Stimulated activated CD4-positive, alpha-beta T cell treated with anti-CD3 and anti-CD28 coated beads, Interleukin-12 subunit alpha, Interleukin-12 subunit beta, amount 100 ng/mL, for 4 hours (primary cell): ENCODE measurements around the gene PLEKHA5.
A peak's percentile ranks its signal among the peaks of the same experiment; 100 is the strongest.
"Not testable (repeated sequence)": the region's sequence is repeated elsewhere in the genome, so short reads cannot be mapped to it uniquely, and the experiment has no call there.

Experiments used
- DNase-seq: peaks from one replicate; pipeline ENCODE4 v3.0.0-alpha.2; 2020

Gene PLEKHA5

DNA sequence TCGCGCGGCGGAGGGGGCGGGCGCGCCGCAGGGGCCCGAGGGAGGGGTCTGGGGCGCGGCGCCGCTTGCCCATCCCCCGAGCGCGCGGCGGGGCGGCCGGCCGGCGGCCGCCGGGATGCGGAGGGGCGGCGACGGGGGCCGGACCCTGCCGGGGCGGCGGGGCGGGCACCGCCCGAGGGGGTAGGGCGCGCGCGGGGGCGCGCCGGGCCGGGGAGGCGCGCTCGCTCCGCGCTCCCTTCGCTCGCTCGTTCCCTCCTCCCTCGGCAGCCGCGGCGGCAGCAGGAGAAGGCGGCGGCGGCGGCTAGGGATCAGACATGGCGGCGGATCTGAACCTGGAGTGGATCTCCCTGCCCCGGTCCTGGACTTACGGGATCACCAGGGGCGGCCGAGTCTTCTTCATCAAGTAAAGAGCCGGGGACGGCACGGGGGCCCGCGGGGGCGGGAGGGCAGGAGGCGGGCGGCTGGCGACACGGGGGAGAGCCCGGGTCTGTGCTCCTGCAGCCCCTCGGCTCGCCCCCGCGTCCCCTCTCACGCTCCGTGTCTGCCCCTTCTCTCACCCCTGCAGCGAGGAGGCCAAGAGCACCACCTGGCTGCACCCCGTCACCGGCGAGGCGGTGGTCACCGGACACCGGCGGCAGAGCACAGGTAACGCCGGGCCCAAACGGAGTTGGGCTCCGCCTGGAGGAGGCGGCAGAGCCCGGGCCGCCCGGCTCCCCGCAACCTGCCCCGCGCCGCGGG is at the start of gene PLEKHA5:
Gene PLEKHA5, plus strand, starts transcription at position 248 of the 738 bp plus-strand sequence. Its CDS starts 67 bp downstream, at position 315.
- DNase-seq = peak; percentile 11

GRCh38 chr12:19080918-19081317 is 48.6 kb upstream of the PLEKHA5 start:
- DNase-seq = no peak

- DNase-seq = no peak
Observed at GRCh38 chr12:19082365-19082911, 47.1 kb upstream of the PLEKHA5 start.

DNA sequence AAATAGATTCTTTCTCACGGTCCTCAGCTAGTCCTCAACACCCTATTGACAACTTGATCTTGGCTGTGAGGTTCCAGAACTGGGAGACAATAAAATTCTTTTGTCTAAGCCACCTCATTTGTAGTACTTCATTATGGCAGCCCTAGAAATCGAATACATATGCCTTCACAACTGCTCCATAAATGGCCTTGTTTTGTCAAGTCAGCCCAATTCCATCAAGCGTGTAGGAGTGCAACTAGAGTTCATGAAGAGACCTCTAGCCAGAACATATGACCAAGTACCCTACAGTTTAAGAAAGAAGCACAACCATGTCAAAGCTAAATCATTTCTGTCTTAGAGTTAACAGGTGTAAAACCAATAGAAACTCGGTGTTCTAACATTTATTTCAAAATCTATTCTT is 45.0 kb upstream of the PLEKHA5 start:
- no peak for DNase-seq

- DNase-seq = no peak
Observed at GRCh38 chr12:19085090-19085489, 44.4 kb upstream of the PLEKHA5 start.

GRCh38 chr12:19088606-19089005 is 40.9 kb upstream of the PLEKHA5 start:
- no peak for DNase-seq

- not testable (repeated sequence) for DNase-seq
Observed at GRCh38 chr12:19092482-19092881, 37.1 kb upstream of the PLEKHA5 start.

- no peak for DNase-seq
Observed at GRCh38 chr12:19093218-19093617, 36.3 kb upstream of the PLEKHA5 start.

GRCh38 chr12:19095331-19095730 is 34.2 kb upstream of the PLEKHA5 start:
- no peak for DNase-seq

DNA sequence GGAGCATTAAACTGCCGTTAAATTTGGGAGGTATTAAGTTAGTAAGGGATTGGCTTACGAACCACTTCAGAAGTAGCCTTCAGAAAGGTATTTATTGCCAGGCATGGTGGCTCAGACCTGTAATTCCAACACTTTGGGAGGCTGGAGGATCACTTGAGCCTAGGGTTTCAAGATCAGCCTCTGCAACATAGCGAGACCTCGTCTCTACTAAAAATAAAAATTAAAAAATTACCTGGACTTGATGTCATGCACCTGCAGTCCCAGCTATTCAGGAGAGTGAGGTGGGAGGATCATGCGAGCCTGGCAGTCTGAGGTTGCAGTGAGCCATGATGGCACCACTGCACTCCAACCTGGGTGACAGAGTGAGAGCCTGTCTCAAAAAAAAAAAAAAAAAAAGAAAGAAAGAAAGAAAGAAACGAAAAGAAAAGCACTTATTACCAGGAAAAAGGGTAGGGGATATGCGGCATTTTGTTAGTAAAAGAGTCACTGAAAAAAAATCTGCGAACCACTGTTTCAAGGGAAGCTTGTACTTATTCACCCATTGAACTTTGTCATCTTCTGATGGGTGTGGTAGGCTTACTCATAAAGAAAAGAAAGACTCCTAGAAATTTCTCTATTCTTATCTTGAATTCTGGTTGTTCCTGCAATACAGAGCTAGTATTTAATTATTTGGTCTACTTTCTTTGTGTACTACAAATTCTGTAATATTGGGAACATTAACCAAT is 33.6 kb upstream of the PLEKHA5 start:
- no peak for DNase-seq

DNA sequence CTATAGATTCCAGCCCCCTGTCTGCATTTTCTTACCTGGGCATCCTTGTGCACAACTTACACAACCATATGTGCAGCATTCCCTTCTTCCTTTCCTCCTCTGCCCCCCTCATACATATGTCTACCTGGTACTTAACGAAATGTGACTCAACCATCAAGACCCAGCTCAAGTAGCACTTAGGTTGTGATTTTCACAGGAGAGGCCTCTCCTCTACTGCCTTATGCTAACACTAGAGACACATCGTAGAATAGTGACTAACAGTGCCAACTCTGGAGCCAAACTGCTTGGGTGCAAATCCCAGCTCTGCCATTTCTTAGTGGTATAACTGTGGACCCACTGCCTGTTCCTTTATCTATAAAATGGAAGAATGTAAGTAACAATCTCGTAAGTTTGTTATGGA is 24.1 kb upstream of the PLEKHA5 start:
- DNase-seq = no peak

GRCh38 chr12:19107750-19108149 is 21.8 kb upstream of the PLEKHA5 start:
- no peak for DNase-seq

DNA sequence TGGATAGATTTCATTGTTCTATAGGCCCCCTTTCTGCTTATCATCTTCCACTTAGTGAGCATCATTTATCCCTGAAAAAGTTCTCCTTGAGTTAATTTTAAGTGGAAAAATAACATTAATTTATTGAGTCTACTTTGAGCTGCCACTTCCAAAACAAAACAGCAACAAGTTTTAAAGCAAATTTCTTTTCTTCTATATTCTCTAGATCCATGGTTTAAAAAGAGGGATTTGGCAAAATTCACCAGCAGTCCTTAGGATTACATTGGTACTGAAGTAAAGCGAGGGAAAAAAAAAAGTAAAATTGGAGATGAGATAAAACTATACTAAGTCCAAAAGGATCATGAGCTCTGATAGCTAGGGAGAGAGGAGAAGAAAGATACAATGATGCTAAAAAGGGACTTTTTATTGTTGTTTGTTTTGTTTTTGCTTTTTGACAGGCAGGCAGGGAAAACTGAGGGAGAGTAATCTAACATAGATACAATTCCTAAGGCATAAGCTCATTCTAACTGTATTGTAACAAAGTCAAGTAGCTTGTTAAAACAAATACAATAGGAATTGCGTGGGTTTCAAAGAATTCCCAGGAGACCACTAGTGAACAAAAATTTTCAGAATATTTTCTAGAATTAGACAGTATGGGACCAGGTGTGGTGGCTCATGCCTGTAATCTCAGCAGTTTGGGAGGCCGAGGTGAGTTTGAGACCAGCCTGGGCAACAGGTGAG is 19.2 kb upstream of the PLEKHA5 start:
- DNase-seq = no peak

DNA sequence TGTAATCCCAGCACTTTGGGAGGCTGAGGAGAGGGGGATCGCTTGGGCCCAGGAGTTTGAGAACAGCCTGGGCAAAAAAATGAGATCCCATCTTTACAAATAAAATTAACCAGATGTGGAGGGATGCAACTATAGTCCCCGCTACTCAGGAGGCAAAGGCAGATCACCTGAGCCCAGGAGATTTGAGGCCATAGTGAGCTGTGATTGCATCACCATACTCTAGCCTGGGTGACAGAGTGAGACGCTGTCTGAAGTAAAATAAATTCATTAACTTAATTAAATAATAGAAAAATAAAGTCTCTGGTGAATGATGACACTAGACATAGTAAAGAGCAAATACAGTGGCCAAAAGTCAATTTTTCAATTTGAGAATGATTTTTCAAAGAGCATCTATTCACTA is 16.1 kb upstream of the PLEKHA5 start:
- no peak for DNase-seq

DNA sequence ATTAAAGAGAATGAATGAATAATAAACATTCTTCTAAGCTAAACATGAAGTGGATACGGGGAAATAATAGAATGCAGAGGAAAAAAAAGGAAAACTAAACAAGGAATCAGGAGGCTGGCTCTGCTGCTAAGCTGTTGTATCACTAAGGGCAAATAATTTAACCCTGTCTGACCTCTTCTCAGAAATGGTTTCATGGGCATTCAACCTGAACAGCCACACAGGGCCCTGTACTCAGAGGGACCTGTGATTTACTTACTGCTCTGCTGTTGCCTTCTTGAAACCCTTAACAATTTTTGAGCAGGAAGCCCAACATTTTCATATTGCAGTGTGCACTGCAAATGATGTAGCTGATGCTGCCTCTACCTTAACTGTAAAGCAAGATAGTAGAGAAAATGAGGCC is 14.2 kb upstream of the PLEKHA5 start:
- no peak for DNase-seq

DNA sequence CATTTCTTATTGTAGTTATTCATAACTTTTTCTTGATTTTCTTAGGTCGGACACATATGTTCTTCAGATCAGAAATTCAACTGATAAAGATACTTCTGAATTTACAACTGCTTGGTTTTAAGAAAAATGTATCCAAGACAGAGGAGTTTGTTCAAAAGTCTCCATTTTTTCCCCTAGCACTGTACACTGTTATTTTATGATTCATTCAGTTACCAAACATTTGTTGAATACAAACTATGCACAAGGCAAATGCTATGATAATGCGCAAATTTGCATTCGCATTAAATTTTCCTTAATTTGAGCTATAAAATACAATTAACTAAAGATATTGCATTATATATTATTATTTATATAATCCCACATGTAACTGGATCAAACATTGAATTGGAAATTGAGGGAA is 10.1 kb upstream of the PLEKHA5 start:
- DNase-seq = no peak

GRCh38 chr12:19120795-19121194 is 8.7 kb upstream of the PLEKHA5 start:
- DNase-seq = no peak

DNA sequence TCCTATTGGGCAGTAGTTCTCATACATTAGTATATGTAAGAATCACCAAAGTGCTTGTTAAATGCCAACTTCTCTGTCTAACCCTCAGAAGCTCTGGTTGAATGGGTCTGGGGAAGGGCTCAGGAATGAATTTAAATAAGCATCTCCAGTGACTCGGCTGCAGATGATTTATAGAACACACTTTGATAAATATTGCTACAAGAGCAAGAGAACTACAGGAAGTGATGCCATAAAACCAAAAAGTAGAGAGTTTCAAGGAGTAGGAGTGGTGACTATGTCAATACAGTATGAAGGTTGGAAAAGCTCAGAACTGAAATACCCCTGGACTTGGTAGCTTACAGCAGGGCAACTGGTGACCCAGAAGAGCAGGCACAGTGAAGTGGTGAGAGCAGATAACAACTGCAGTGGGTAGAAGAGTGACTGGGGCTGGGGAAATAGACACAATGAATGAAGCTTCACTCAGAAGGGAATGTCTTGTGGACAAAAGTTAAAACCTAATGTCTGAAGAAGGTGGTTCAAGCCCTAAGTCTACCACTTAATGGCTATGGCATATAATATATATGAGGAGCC is 8.0 kb upstream of the PLEKHA5 start:
- DNase-seq = no peak

DNA sequence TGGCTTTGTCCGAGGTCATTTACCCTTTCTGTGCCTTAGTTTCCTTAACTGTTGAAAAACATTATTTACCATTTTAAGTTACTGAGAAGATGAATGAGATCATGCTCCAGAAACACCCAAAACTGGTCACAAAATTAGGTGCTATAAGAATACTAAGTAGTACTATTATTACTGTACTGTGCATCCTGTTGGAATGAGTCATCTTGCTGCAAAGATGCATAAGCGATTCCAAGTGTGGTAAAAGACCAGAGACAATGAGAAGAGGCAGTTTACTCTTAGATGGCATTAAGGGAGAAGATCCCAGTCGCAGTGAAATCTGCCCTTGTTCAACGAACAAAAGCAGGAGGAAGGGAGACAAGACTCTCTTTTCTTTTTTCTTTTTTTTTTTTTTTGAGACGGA is 4.2 kb upstream of the PLEKHA5 start:
- DNase-seq = no peak

GRCh38 chr12:19127270-19127669 is 2.3 kb upstream of the PLEKHA5 start:
- no peak for DNase-seq

- no peak for DNase-seq
Observed at GRCh38 chr12:19128485-19128884, 1.0 kb upstream of the PLEKHA5 start.

- DNase-seq = no peak
Observed at GRCh38 chr12:19129122-19129485, 429 bp upstream of the PLEKHA5 start.
